ENCODE results near the gene SLC16A12.
A peak's percentile ranks its signal among the peaks of the same experiment; 100 is the strongest.
"Not testable (repeated sequence)": the region's sequence is repeated elsewhere in the genome, so short reads cannot be mapped to it uniquely, and the experiment has no call there.

Gene SLC16A12

DNA sequence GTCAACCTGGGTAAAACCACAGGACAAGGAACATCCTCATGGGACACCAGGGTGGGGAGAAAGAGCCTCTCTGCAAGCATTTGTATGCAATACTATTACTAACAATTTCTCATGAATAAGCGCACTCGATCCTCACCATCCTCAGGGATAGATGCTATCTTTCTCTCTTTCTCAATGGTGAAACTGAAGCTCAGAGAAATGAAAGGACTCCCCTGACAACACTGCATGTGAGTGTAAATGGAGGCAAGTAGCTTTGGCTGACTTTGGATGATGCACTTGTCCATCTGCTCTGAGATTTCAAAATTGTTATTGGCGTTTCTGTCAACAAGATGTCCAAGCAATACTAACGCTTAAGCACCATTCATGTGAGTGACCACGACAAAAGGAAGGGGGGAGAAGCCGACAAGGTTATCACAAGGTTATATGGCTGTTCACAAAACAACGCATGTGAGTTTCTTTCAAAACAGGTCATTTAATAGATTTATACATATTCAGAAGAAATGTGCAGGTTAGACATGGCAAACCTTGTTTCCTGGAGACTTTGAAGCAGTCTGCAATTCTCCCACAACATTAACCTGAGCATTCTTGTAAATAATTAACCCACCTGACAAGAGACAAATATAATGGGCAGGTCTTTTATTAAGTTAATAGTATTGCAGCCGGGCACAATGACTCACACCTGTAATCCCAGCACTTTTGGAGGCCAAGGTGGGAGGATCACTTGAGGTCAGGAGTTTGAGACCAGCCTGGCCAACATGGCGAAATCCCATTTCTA is 67.0 kb downstream of the SLC16A12 start:
- no peak for DNase-seq

DNA sequence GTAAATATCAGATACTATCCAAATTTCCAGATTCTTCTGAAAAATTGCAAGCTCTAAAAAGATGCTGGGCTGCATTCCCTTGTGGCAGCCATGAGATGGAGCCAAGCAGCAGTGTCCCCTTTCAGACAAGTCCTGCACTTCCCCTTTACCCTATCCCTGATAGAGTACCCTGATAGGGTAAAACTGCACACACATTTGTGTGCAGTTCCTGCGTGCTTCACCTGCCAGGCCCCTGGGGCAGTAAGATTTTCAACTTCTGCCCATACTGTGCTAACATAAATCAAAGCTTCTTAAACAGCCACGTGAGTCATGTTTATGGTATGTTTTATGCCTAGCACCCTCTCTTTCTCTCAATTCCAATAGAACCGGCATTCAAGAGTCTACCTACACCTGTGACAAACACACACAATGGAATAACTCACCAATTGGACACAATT is 68.8 kb downstream of the SLC16A12 start:
- DNase-seq: peak; percentile 66

DNA sequence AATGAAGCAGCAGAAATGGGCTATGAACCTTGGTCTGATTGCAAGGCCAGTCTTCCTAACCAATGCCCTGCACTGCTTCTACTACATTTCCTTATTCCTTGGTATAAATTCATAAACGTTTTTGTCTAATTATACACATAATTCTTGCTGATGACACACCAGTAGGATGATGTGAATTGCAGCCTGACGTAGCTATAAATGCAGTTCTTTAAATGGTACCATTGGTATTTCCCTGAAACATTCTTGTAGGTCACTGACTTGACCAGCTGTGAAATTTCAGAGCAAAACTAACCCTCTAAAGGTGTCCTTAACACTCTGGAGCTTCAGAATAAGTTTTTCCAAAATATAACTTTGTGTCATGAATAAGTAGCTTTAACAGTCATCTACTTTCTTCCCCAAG is 70.2 kb downstream of the SLC16A12 start:
- DNase-seq: no peak

DNA sequence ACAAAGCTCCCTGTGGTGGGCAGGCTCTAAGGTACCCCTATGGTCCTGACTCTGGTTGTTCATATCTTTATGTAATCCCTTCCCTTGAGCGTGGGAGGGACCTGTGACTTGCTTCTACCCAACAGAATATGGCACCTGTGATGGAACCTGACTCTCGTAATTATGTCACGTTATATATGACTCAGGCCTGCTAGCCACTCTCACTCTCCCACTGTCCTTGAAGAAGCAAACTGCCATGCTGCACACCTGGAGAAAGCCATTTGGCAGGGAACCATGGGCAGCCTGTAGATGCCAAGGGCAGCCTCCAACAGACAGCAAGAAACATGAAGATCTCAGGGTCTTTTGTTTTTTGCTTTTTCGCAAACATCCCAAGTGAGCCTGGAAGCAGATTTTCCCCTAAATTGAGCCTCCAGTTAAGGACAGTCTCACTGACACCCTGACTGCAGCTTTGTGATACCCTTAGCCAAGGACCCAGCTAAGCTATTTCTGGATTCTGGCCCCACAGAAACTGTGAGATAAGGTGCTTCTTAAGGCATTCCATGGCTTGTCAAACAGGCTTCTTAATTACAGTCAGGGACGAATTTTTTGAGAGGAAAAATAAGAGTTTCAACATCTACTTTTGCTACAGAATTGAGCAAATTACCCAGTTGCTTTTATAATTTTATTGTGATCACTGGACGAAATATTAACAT is 71.4 kb downstream of the SLC16A12 start:
- no peak for DNase-seq

DNA sequence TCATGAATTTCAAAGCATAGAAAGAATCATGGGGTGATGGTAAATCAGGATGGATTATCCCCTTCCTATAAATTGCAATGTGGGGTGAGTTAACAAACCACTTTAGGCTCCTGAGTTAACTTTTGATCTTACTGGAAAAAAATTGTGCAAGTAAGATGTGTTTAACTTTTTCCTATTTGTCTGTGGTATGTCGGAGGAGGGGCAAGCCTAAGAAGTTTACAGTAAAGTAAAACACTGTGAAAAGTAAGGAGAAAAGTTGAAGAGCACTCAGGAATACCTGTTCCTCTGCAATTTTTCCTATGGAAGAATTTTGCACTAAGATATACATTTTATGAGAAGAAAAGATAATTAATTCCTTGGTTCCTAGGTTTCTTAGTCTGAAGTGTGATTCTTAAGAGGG is 76.6 kb downstream of the SLC16A12 start:
- no peak for DNase-seq

DNA sequence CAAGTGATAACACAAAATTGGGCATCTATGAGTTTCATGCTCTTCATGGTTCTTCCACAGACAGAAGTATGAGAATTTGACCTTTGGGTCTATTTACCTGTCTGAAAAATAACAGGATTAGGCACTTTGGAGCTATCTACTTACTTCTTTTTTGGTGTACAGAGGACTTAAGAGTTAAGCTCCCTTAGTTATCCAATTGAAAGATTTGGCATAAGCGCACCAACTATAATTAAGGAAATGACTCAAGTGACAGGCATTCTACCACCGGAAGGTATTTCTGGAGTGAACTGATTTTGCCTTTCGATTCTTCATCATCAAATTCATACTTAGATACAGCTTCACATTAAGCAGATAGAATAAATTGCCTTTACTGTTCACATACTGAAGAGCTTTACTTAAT is 77.1 kb downstream of the SLC16A12 start:
- no peak for DNase-seq

DNA sequence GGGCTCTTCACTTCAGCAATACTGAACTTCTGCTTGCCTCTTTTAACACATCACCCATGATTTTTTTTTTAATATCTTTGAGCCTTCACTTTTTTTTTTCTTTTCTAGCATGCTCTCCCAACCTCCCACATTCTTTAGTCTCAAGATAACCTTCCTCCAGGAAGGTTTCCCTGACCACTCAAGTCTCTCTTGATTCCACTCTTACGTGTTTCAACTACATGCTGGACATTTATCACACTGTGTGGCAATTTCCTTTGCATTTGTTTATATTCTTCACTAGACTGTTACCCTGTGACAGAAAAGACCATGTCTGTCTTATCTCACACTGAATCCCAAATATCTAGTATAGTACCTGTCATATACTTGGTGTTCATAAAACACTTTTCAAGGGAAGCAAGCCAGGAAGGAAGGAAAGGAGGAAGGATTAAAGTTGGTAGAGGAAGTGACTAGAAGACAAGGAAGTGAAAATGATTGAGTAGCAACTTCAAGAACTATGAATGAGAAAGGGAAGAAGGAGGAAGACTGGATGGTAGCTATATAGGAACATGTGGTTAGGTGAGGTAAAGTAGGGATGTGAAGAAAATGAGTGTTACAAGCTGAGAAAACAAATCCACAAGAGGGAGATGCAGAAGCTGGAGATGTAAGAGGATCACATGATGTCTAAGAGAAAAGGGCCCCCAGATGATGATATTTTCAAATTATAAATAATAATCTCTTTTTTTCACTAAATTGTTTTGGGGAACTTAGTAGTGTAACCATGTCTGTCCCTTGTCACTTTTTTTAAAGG is 80.6 kb downstream of the SLC16A12 start:
- DNase-seq: no peak

DNA sequence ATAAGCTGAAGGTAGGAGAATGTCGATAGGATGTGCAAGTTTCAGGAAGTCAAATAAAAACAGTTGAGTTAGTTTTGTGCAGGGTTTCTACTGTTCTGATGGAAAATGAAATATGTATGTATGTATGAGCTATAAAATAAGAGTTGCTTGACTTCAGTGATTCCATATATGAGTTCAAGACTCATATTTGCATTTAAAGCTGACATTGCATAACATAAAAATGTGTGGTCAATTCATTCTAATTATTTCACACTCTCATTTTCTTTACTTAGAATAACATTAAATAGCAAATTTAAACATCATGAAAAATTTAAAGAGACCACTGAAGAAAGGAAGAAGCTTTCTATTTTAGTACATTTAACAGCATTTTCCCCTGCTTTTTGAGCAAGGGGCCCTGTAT is 83.2 kb downstream of the SLC16A12 start:
- no peak for DNase-seq

DNA sequence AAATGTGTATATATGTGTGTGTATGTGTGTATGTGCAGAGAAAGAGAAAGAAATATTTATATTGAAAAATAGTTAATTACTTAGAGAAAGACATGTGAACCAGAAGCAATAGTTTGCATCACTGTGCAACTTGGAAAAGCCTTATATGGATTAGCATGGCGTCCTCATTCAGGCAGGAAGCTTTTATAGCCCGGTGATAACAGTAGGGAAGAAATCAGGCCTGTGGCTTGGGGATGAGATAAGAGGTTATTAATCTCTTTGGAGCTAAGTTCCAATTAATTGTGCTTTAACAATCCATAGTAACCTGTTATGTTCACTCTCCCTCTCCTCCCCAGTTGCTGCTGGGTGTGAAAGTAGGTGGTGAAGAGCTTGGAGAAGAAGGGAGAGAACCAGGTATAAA is 84.5 kb downstream of the SLC16A12 start:
- DNase-seq: no peak

DNA sequence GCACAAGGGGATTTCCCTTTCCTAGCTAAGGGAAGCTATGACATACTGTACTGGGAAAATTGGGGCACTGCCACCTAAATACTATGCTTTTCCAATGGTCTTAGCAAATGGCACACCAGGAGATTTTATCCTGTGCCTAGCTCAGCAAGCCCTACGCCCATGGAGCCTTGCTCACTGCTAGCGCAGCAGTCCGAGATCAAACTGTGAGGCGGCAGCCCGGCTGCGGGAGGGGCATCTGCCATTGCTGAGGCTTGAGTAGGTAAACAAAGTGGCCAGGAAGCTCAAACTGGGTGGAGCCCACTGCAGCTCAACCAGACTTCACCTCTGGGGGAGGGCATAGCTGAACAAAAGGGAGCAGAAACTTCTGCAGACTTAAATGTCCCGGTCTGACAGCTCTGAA is 90.6 kb downstream of the SLC16A12 start:
- DNase-seq: not testable (repeated sequence)

DNA sequence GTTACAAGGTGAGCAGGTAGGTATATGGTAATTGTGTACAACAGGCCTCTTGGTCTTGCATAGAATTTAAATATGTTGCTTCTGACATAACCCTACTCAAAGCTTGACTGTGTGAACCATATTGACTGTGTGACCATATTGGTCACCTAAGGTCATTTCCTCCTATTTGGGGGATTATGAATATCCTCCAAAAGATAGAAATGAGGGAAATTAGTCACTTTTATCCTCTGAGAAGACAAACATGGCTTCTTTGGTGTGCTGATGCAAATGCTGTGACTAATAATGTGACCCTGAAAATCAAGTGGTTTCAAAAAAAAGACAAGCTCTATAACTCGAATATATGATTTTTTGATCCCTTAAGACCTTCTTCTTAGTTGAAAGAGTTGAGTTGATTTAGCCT is 93.1 kb downstream of the SLC16A12 start:
- DNase-seq: no peak

DNA sequence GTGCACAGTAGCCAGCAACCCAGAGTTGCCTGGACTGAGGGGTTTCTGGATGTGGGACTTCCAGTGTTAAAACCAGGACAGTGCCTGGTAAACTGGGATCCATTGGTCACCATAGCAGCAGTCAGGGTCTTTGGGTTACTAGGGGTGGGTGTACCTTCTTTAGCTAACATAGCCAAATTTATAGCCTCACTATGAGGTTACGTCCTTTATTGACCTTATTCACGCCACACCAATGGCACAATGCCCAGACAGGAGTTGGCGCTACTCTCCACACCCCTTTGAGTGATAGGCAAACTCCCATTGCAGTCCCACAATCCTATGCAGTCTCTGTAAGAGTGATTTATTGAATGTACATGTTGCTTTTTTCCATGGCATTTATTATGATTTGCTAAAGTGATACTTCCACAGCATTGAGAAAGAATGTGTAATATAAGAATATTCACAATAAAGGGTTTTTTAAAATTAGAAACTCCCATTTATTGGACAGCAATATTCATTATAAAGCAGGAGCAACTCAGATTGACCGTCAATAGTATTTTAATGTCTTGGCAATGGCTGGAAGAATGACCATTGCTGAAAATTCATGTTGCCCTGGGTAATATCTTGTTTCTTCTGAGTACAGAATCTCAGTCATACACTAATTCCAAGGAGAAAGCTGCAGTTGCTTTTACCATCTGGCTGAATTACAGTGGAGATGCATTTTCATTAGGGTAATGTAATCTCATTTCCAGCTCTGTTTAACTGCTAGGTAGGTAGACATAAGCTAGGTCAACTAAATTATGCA is 95.0 kb downstream of the SLC16A12 start:
- no peak for DNase-seq

DNA sequence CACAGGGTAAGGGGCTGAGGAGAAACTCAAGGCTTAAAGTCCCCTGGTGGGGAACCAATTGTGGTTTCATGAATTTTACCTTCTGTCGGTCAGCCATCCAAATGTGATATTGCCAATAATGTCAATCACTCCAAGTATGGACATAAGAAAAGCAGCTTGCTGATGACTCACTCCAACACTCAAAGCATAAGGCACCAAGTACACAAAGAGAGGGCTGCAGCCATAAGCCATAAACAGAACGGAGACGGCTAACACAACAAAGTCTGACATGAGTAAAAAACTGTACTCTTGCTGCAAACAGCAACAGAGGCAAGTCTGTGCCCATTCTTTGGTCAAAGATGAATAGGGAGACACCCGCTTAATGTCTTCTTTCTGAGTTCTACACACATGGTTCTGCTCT is 96.9 kb downstream of the SLC16A12 start:
- no peak for DNase-seq

DNA sequence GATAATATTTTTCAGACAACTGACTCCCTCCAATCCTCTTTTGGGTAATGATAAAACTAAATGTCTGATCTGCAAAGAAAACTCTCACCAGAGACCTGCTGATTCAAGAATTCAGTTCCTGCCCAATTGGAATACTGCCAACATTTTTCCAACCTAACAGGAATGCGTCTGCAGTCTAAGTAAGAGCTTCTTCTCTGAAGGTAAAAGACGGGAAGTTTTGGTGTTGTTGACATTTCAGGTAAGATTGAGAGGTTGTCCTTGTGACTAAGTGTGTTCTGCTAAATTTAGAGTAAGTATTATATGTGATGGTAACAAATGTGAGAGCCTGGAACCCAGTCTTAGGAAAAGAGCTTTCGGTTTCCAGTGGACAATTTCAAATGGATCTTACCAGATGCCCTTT is 103.4 kb downstream of the SLC16A12 start:
- DNase-seq: no peak

DNA sequence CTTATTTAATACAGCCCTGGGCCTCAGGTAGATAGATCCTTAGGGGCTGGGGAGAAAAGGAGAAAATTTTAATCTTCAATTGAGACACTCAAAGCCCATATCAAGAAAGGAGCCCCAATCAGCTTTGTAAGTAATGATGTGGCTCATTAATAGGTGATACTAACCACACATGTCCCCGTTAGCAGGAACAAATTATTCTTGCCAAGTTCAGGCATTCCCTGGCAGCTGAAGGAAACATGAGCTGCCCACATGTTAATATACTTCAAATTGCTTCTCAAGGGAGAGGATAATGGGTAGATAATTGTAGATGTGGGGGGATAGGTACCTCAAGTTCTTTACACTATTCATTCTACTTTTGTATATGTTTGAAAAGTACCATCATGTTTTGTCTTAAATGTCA is 106.5 kb downstream of the SLC16A12 start:
- DNase-seq: no peak

DNA sequence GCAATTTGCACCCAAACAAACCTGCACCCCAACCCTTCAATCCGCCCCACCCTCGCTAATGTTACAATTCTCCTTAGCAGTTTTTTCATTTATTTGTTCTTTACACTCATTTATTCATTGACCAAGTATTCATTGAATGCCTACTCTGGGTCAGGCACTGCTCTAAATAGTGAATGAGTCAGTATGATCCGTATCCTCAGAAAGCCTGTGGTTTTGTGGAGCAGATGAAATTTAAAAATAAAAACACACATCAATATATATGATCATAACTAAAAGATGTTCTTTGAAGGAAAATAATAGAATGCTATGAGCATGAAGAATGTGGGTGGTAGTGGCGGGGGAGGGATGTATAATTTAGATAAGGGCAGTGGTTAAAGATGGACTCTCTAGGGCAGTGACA is 107.8 kb downstream of the SLC16A12 start:
- no peak for DNase-seq

DNA sequence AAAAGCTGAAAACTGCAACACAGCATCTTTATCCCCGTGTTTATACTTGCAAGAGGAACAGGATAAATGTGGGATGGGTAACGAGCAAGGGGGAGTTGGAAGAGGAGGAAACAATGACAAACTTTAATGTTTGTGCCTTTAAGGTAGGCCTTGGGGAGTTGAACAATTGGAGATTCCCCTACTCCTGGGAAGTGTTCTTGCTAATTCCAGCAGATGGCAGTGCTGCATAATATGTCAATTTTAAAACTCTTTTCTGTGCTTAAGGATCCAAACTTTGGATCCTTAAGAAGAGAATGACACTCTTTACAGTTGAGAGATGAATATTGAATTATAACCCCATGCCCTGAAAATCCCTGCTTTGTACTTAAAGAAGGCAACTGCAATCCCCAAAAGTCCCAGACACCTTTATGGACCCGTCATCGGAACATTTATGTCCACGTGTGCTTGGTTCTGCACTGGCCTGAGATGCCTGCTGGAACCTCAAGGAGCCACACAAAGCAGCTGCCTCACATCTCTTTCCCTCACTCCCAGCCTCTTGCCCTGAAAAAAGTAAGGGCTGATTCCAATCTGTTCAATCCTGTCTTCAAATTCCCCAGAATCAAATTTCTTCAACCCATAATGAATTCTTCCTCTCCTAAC is 109.0 kb downstream of the SLC16A12 start:
- DNase-seq: peak; percentile 5

DNA sequence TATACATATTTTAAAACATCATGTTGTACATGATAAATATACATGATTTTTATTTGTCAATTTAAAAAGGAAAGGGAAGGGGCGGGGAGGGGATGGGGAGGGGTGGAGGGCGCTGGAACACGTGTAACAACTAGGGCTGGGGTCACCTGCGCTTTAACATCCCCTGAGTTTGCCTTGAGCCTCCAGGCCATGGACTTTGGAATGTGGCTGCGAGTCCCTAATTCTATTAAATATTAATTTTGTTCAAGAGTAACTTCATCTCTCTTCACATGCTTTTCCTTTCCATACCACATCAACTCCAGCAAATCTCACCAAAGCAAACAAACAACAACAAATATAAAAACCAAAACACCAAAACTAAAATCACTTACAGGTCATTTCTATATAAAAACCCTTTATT is 110.4 kb downstream of the SLC16A12 start:
- no peak for DNase-seq

DNA sequence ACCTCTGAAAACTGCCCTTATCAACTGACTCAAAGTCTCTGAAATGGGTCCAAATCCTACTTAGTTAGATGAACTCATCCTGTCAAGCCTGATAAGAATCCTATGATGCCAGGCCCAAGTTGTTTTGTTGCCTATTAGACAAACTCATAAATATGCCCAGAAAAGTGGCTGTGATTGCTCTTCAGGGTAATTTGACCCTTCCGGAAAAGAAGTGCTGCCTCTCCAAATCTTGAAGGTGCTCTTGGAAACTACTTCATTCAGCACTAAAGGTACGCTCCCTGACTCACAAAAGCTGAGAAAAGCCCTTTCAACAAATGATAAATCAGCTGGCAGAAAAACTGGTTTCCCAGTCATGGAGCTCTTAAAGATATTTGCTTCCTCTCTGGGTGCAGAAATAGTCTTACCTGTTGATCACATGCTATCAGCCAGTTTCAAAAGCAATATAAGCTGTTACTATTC is 114.3 kb downstream of the SLC16A12 start:
- no peak for DNase-seq

DNA sequence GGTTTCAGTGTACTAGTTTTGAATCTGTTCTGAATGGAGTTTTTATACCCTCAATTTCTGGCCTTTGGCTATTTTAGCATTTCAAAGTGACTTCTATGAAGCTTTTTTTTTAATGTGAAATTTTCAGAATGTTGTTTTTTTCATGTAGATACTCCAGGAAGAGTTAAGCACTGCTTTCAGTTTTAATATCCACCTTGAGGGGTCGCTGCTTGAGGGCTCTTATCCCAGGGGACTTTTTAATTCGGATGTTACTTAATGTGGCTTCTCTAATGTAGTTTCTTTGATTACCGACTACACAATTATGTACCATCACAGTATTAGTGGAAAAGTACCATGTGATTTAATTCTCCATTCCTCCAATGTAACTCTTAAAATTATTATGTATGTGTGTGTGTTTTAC is 115.8 kb downstream of the SLC16A12 start:
- DNase-seq: no peak

DNA sequence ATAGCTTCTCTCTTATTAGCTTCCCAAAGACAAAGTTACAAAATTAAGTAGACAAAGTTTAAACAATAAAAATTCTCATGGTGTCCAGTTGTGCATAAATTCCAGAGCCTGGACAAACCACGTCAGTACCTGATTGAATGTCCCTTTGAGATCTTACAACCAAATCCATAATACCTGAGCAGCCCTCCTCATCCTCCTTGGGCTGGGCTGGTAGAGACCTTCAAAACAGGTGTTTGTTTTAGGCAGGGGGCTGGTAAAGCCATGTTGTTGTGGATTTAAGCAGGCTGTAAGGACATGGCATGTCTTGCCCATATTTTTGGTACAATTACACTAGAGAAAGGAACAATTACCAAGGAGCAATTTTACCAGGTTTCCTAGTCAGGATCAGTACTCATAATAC is 118.9 kb downstream of the SLC16A12 start:
- no peak for DNase-seq

Measured in DMS153 (cell line).